HepG2 (cell line): ENCODE results near the gene TUBA4B. TPM values are rescaled to one million over a fixed set of nuclear protein-coding genes. Genes with fewer than 3 reads are reported as not detected.

Experiments used
- BCL6 ChIP-seq: IDR thresholded peaks from 2 replicates; pipeline ENCODE4 v1.6.1; 2016; ENCODE audit warnings: missing genetic modification reagents, missing compliant biosample characterization
- CBFB ChIP-seq: sonication (generic); formaldehyde crosslinking; IDR thresholded peaks from 2 replicates; pipeline ENCODE4 v1.4.0; 2020; ENCODE audit warnings: missing genetic modification reagents
- ELF1 ChIP-seq: sonication (generic); formaldehyde crosslinking; IDR thresholded peaks from 2 replicates; pipeline ENCODE4 v1.4.0; 2020; ENCODE audit warnings: missing genetic modification reagents
- FOXC1 ChIP-seq: sonication (generic); formaldehyde crosslinking; IDR thresholded peaks from 2 replicates; pipeline ENCODE4 v1.8.0; 2022; ENCODE audit warnings: mild to moderate bottlenecking, missing genetic modification reagents, borderline replicate concordance
- MED1 ChIP-seq: sonication (generic); formaldehyde crosslinking; IDR thresholded peaks from 2 replicates; pipeline ENCODE4 v1.4.0; 2020; ENCODE audit warnings: missing genetic modification reagents
- MXI1 ChIP-seq: IDR thresholded peaks from 3 replicates; pipeline ENCODE4 v1.6.1; 2012; ENCODE audit warnings: low read depth, low read length, inconsistent platforms, borderline replicate concordance
- ZNF260 ChIP-seq: sonication (generic); formaldehyde crosslinking; IDR thresholded peaks from 2 replicates; pipeline ENCODE4 v1.4.0; 2020; ENCODE audit warnings: missing genetic modification reagents, low read depth, mild to moderate bottlenecking, borderline replicate concordance
- ZNF263 ChIP-seq: sonication (generic); formaldehyde crosslinking; IDR thresholded peaks from 2 replicates; pipeline ENCODE4 v1.4.0; 2020; ENCODE audit warnings: missing genetic modification reagents
- ZNF382 ChIP-seq: sonication (generic); formaldehyde crosslinking; IDR thresholded peaks from 2 replicates; pipeline ENCODE4 v1.5.0; 2020; ENCODE audit warnings: missing genetic modification reagents, mild to moderate bottlenecking, borderline replicate concordance
- ZNF501 ChIP-seq: sonication (generic); formaldehyde crosslinking; IDR thresholded peaks from 2 replicates; pipeline ENCODE4 v1.5.1; 2020; ENCODE audit warnings: mild to moderate bottlenecking, moderate library complexity, missing genetic modification reagents
- ZNF512 ChIP-seq: sonication (generic); formaldehyde crosslinking; IDR thresholded peaks from 2 replicates; pipeline ENCODE4 v1.4.0; 2020; ENCODE audit warnings: mild to moderate bottlenecking, missing genetic modification reagents
- ZNF782 ChIP-seq: sonication (generic); formaldehyde crosslinking; IDR thresholded peaks from 2 replicates; pipeline ENCODE4 v1.4.0; 2020; ENCODE audit warnings: missing genetic modification reagents, mild to moderate bottlenecking, borderline replicate concordance
- polyA plus RNA-seq, 8 experiments: library from polyadenylated mRNA; depleted of rRNA in 3 of 8; stranded (reverse) in 7 of 8; unstranded in 1 of 8; fragments of >200 nt; fragmentation: Illumina TruSeq in 4 of 8; extraction: Trizol in 4 of 8; gene quantifications; 2 replicates each; pipeline versions ENCODE4 v1.2.1 to v1.2.3, GENCODE V29; 2011 to 2016; ENCODE audit warnings: low read depth in 4 of 8, missing spikeins in 1 of 8, mixed read lengths in 1 of 8; ENCODE audit not compliant: insufficient read depth in 1 of 8
- total RNA-seq, 5 experiments: library from RNA; depleted of rRNA; stranded (reverse); fragments of >200 nt; fragmentation: Illumina TruSeq; extraction: Trizol; gene quantifications; 2 replicates each; pipeline ENCODE4 v1.2.3, GENCODE V29; 2016; ENCODE audit warnings: low read depth in 1 of 5
- TF ChIP-seq, protein P1 (sequence below): sonication (generic); formaldehyde crosslinking; conservative IDR thresholded peaks from 2 replicates; pipeline ENCODE4 v1.5.0; 2020; ENCODE audit warnings: missing genetic modification reagents
- TF ChIP-seq, protein P2 (sequence below): sonication (generic); formaldehyde crosslinking; IDR thresholded peaks from 2 replicates; pipeline ENCODE4 v1.5.0; 2020; ENCODE audit warnings: mild to moderate bottlenecking, missing genetic modification reagents, borderline replicate concordance
- TF ChIP-seq, protein P3 (sequence below): sonication (generic); formaldehyde crosslinking; IDR thresholded peaks from 2 replicates; pipeline ENCODE4 v1.9.0; 2021; ENCODE audit warnings: missing genetic modification reagents, mild to moderate bottlenecking, borderline replicate concordance

TUBA4B gene
- total and polyA plus RNA-seq, 2 of the 13 experiments (the other 11 are each of a cell fraction or from before 2014, with no cell fraction given): 0.18 to 0.22 TPM

DNA sequence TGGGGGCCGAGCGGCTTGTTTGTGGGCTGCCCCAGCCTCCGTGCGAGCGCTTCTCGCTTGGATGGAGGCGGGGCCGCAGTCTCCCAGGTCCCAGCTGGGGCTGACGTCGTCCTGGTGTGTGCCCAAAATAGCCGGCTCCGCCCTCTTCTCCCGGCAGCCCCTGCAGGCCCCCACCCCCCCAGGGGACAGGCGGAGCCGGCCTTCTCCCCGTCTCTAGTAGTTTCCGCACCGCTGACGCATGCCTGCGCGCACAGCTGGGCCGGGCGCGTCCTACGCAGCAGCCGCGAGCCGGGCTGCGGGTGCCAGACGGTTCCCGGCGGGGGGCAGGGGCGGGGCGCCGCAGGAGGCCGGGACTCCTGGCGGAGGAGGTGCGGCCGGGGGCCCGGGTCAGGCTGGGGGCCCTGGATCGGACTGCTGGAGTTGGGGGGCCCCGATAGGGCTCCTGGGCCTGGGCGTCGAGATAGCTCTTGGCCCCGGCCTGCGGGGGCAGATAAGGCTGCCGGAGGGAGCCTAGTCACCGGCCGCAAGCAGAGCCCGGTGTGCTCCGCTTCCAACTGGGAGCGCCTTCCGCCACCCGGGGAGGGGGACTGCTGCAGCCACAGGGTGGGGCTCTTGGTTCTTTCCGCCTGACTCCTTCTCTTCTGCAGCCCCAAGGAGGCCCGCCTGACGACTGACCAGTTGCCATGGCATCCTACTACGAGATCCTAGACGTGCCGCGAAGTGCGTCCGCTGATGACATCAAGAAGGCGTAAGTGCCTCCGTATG, 26.3 kb downstream of the TUBA4B start, which contains the start of gene DNAJB2 (continued):
- TF ChIP-seq ZNF512 (no peak), MED1 (peak; percentile 75; the same call in 1 of the 2 replicates), ZNF382 (no peak), ELF1 (CRISPR knock-in tag) (peak; percentile 80), ZNF782 (CRISPR knock-in tag) (no peak), BCL6 (CRISPR knock-in tag) (peak; percentile 61), CBFB (CRISPR knock-in tag) (peak; percentile 50; the same call in 1 of the 2 replicates), ZNF501 (CRISPR knock-in tag) (peak; percentile 56; the same call in 1 of the 2 replicates), ZNF263 (CRISPR knock-in tag) (no peak; the same call in 1 of the 2 replicates), ZNF260 (CRISPR knock-in tag) (no peak), FOXC1 (CRISPR knock-in tag) (0 out of 2 replicates have a peak, but pooled peaks have one; percentile 55), MXI1 (peak; percentile 95; the same call in 2 of the 3 replicates)
- TF ChIP-seq, protein P1, sequence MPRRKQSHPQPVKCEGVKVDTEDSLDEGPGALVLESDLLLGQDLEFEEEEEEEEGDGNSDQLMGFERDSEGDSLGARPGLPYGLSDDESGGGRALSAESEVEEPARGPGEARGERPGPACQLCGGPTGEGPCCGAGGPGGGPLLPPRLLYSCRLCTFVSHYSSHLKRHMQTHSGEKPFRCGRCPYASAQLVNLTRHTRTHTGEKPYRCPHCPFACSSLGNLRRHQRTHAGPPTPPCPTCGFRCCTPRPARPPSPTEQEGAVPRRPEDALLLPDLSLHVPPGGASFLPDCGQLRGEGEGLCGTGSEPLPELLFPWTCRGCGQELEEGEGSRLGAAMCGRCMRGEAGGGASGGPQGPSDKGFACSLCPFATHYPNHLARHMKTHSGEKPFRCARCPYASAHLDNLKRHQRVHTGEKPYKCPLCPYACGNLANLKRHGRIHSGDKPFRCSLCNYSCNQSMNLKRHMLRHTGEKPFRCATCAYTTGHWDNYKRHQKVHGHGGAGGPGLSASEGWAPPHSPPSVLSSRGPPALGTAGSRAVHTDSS (CRISPR knock-in tag): no peak
- TF ChIP-seq, protein P2, sequence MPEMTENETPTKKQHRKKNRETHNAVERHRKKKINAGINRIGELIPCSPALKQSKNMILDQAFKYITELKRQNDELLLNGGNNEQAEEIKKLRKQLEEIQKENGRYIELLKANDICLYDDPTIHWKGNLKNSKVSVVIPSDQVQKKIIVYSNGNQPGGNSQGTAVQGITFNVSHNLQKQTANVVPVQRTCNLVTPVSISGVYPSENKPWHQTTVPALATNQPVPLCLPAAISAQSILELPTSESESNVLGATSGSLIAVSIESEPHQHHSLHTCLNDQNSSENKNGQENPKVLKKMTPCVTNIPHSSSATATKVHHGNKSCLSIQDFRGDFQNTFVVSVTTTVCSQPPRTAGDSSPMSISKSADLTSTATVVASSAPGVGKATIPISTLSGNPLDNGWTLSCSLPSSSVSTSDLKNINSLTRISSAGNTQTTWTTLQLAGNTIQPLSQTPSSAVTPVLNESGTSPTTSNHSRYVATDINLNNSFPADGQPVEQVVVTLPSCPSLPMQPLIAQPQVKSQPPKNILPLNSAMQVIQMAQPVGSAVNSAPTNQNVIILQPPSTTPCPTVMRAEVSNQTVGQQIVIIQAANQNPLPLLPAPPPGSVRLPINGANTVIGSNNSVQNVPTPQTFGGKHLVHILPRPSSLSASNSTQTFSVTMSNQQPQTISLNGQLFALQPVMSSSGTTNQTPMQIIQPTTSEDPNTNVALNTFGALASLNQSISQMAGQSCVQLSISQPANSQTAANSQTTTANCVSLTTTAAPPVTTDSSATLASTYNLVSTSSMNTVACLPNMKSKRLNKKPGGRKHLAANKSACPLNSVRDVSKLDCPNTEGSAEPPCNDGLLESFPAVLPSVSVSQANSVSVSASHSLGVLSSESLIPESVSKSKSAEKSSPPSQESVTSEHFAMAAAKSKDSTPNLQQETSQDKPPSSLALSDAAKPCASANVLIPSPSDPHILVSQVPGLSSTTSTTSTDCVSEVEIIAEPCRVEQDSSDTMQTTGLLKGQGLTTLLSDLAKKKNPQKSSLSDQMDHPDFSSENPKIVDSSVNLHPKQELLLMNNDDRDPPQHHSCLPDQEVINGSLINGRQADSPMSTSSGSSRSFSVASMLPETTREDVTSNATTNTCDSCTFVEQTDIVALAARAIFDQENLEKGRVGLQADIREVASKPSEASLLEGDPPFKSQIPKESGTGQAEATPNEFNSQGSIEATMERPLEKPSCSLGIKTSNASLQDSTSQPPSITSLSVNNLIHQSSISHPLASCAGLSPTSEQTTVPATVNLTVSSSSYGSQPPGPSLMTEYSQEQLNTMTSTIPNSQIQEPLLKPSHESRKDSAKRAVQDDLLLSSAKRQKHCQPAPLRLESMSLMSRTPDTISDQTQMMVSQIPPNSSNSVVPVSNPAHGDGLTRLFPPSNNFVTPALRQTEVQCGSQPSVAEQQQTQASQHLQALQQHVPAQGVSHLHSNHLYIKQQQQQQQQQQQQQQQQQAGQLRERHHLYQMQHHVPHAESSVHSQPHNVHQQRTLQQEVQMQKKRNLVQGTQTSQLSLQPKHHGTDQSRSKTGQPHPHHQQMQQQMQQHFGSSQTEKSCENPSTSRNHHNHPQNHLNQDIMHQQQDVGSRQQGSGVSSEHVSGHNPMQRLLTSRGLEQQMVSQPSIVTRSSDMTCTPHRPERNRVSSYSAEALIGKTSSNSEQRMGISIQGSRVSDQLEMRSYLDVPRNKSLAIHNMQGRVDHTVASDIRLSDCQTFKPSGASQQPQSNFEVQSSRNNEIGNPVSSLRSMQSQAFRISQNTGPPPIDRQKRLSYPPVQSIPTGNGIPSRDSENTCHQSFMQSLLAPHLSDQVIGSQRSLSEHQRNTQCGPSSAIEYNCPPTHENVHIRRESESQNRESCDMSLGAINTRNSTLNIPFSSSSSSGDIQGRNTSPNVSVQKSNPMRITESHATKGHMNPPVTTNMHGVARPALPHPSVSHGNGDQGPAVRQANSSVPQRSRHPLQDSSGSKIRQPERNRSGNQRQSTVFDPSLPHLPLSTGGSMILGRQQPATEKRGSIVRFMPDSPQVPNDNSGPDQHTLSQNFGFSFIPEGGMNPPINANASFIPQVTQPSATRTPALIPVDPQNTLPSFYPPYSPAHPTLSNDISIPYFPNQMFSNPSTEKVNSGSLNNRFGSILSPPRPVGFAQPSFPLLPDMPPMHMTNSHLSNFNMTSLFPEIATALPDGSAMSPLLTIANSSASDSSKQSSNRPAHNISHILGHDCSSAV (CRISPR knock-in tag): no peak; the same call in 1 of the 2 replicates
- TF ChIP-seq, protein P3, sequence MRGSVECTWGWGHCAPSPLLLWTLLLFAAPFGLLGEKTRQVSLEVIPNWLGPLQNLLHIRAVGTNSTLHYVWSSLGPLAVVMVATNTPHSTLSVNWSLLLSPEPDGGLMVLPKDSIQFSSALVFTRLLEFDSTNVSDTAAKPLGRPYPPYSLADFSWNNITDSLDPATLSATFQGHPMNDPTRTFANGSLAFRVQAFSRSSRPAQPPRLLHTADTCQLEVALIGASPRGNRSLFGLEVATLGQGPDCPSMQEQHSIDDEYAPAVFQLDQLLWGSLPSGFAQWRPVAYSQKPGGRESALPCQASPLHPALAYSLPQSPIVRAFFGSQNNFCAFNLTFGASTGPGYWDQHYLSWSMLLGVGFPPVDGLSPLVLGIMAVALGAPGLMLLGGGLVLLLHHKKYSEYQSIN (CRISPR knock-in tag): no peak
